H1 (cell line): ENCODE results near the gene PPOX. TPM values are rescaled to one million over a fixed set of nuclear protein-coding genes. Genes with fewer than 3 reads are reported as not detected.

Experiments used
- CTCF ChIA-PET: fragments of 300-600 bp; sonication (Branson Sonifier 250); formaldehyde crosslinking; loops from one replicate; lab custom pipeline; 2021; ENCODE audit not compliant: partially characterized antibody; lab: Charles Lee
- POLR2A ChIA-PET: fragments of 300-600 bp; sonication (Branson Sonifier 250); formaldehyde crosslinking; loops from one replicate; lab custom pipeline; 2021; ENCODE audit warnings: inconsistent platforms; ENCODE audit not compliant: partially characterized antibody; lab: Charles Lee
- DNase-seq, 2 experiments: peaks; one replicate each; pipeline versions ENCODE4 v3.0.0 to v3.0.0-alpha.2; 2010 to 2022; ENCODE audit warnings: low spot score in 2 of 2, low read depth in 1 of 2, mixed read lengths in 1 of 2
- FAIRE-seq: peaks from 2 replicates; lab custom pipeline; 2011; peaks lifted over from hg19 to GRCh38; lab: Jason Lieb, UNC
- H2AFZ ChIP-seq: 2 replicates; pipeline ENCODE4 v1.8.1; 2012; ENCODE audit warnings: low read length, inconsistent platforms
- H2AK5ac ChIP-seq: 2 replicates; pipeline ENCODE4 v1.6.1; 2013; ENCODE audit warnings: low read depth, low read length
- H2BK120ac ChIP-seq: replicated peaks from 2 replicates; pipeline ENCODE3; 2013; ENCODE audit warnings: low read depth, low read length, inconsistent platforms
- H2BK12ac ChIP-seq: 2 replicates; pipeline ENCODE4 v1.6.1; 2013; ENCODE audit warnings: low read depth, low read length
- H2BK15ac ChIP-seq: 2 replicates; pipeline ENCODE4 v1.6.1; 2013; ENCODE audit warnings: low read length
- H2BK20ac ChIP-seq: 2 replicates; pipeline ENCODE4 v1.6.1; 2013; ENCODE audit warnings: low read length
- H2BK5ac ChIP-seq: 2 replicates; pipeline ENCODE4 v1.6.1; 2013; ENCODE audit warnings: low read depth, low read length
- H3K14ac ChIP-seq: 2 replicates; pipeline ENCODE4 v1.6.1; 2013; ENCODE audit warnings: inconsistent platforms; ENCODE audit not compliant: insufficient read length
- H3K18ac ChIP-seq: 2 replicates; pipeline ENCODE4 v1.6.1; 2013; ENCODE audit warnings: low read length; ENCODE audit errors: extremely low read depth
- H3K23ac ChIP-seq: 2 replicates; pipeline ENCODE4 v1.6.1; 2013; ENCODE audit warnings: inconsistent platforms; ENCODE audit not compliant: insufficient read length
- H3K23me2 ChIP-seq: 2 replicates; pipeline ENCODE4 v1.6.1; 2013; ENCODE audit warnings: low read depth, low read length
- H3K27ac ChIP-seq: 2 replicates; pipeline ENCODE4 v1.6.1; 2011; ENCODE audit warnings: low read depth, low read length, inconsistent platforms
- H3K27me3 ChIP-seq, 4 experiments: replicated peaks in 1 of 4; 1 replicate in 1 of 4; 2 replicates in 3 of 4; pipeline versions ENCODE4 v1.6.1 to v1.8.1; 2011 to 2013; ENCODE audit warnings: low read length in 3 of 4, mild to moderate bottlenecking in 3 of 4, inconsistent platforms in 2 of 4, mixed read lengths in 2 of 4, moderate library complexity in 1 of 4; ENCODE audit not compliant: control insufficient read depth in 3 of 4, insufficient read depth in 3 of 4; ENCODE audit errors: extremely low read depth in 1 of 4
- H3K36me3 ChIP-seq, 4 experiments: 2 replicates each; pipeline versions ENCODE4 v1.6.1 to v1.8.1; 2011 to 2013; ENCODE audit warnings: mild to moderate bottlenecking in 4 of 4, low read length in 3 of 4, moderate library complexity in 2 of 4, control low read depth in 1 of 4, inconsistent platforms in 1 of 4; ENCODE audit not compliant: insufficient read depth in 4 of 4, control insufficient read depth in 2 of 4
- H3K4ac ChIP-seq: replicated peaks from 2 replicates; pipeline ENCODE3; 2013; ENCODE audit warnings: low read length, low read depth, mixed read lengths, inconsistent platforms; ENCODE audit not compliant: insufficient read length
- H3K4me1 ChIP-seq, 4 experiments: replicated peaks in 1 of 4; 1 replicate in 1 of 4; 2 replicates in 3 of 4; pipeline versions ENCODE4 v1.6.1 to v1.8.1; 2011 to 2013; ENCODE audit warnings: low read length in 3 of 4, inconsistent platforms in 2 of 4, mixed read lengths in 1 of 4; ENCODE audit not compliant: insufficient read depth in 4 of 4, control insufficient read depth in 3 of 4
- H3K4me2 ChIP-seq, 2 experiments: 2 replicates each; pipeline versions ENCODE4 v1.6.1 to v1.8.1; 2011 to 2013; ENCODE audit warnings: low read depth in 2 of 2, low read length in 2 of 2, control low read depth in 1 of 2, inconsistent platforms in 1 of 2, mild to moderate bottlenecking in 1 of 2; ENCODE audit not compliant: insufficient read depth in 1 of 2
- H3K4me3 ChIP-seq, 4 experiments: fragments of 200-600, 300-600 bp in 1 of 4; sonication (generic), shearing (Covaris generic), sonication (Bioruptor Twin) in 1 of 4; 2 replicates each; pipeline versions ENCODE4 v1.5.1 to v1.8.1; 2011 to 2016; ENCODE audit warnings: low read length in 4 of 4, low read depth in 3 of 4, control low read depth in 2 of 4, inconsistent platforms in 2 of 4, mild to moderate bottlenecking in 2 of 4, mixed read lengths in 1 of 4, moderate library complexity in 1 of 4; ENCODE audit not compliant: insufficient read depth in 2 of 4; ENCODE audit errors: extremely low read depth in 1 of 4
- H3K56ac ChIP-seq: replicated peaks from 2 replicates; pipeline ENCODE3; 2013; ENCODE audit warnings: low read depth, mild to moderate bottlenecking, mixed read lengths, low read length, inconsistent platforms; ENCODE audit not compliant: insufficient read length
- H3K79me1 ChIP-seq: 2 replicates; pipeline ENCODE4 v1.6.1; 2013; ENCODE audit warnings: low read depth, low read length, control low read depth
- H3K79me2 ChIP-seq, 2 experiments: 2 replicates each; pipeline versions ENCODE4 v1.6.1 to v1.8.1; 2012 to 2013; ENCODE audit warnings: low read length in 2 of 2, mild to moderate bottlenecking in 2 of 2, inconsistent platforms in 1 of 2; ENCODE audit not compliant: insufficient read depth in 2 of 2, control insufficient read depth in 1 of 2
- H3K9ac ChIP-seq, 4 experiments: replicated peaks in 1 of 4; 1 replicate in 1 of 4; 2 replicates in 3 of 4; pipeline versions ENCODE4 v1.6.1 to v1.8.1; 2011 to 2013; ENCODE audit warnings: low read depth in 3 of 4, low read length in 3 of 4, control low read depth in 2 of 4, mild to moderate bottlenecking in 2 of 4, moderate library complexity in 2 of 4, inconsistent platforms in 1 of 4; ENCODE audit errors: extremely low read depth in 1 of 4
- H3K9me3 ChIP-seq, 2 experiments: 2 replicates each; pipeline versions ENCODE4 v1.6.1 to v1.8.1; 2012 to 2013; ENCODE audit warnings: mild to moderate bottlenecking in 2 of 2, moderate library complexity in 2 of 2, control low read depth in 1 of 2, inconsistent platforms in 1 of 2, low read depth in 1 of 2, low read length in 1 of 2, mixed read lengths in 1 of 2; ENCODE audit not compliant: insufficient read depth in 2 of 2
- H4K20me1 ChIP-seq, 2 experiments: replicated peaks in 1 of 2; 2 replicates each; pipeline versions ENCODE3 to v1.8.1; 2011 to 2013; ENCODE audit warnings: inconsistent platforms in 2 of 2, low read length in 2 of 2, mild to moderate bottlenecking in 1 of 2; ENCODE audit not compliant: insufficient read depth in 2 of 2, control insufficient read depth in 1 of 2
- H4K5ac ChIP-seq: 2 replicates; pipeline ENCODE4 v1.6.1; 2013; ENCODE audit warnings: low read length, low read depth, mixed read lengths, inconsistent platforms; ENCODE audit not compliant: insufficient read length
- H4K8ac ChIP-seq: 2 replicates; pipeline ENCODE4 v1.8.0; 2013; ENCODE audit warnings: mild to moderate bottlenecking, moderate library complexity, low read length, inconsistent platforms; ENCODE audit not compliant: insufficient read depth; ENCODE audit errors: extremely low read depth
- H4K91ac ChIP-seq: replicated peaks from 2 replicates; pipeline ENCODE3; 2013; ENCODE audit warnings: low read length, mixed read lengths, inconsistent platforms; ENCODE audit not compliant: insufficient read length
- ATF3 ChIP-seq: IDR thresholded peaks from 2 replicates; pipeline ENCODE4 v1.6.1; 2011; ENCODE audit warnings: low read depth, mild to moderate bottlenecking, low read length; ENCODE audit not compliant: insufficient read depth
- NANOG ChIP-seq: IDR thresholded peaks from 2 replicates; pipeline ENCODE4 v1.6.1; 2011; ENCODE audit warnings: low read length, low read depth, mild to moderate bottlenecking, inconsistent platforms; ENCODE audit not compliant: insufficient read depth, poor library complexity, severe bottlenecking
- WGBS, 2 experiments: shearing (Covaris generic) in 1 of 2; methylation state at CpG; one replicate each; pipeline versions ENCODE4 v1.1.6 to v1.1.7; 2013 to 2015; ENCODE audit warnings: low lambda C conversion rate in 2 of 2, mixed read lengths in 2 of 2, inconsistent platforms in 1 of 2, low coverage in 1 of 2, missing lambda C conversion rate in 1 of 2; ENCODE audit not compliant: insufficient replicate concordance in 2 of 2, insufficient coverage in 1 of 2, insufficient read length in 1 of 2; ENCODE audit errors: extremely low coverage in 1 of 2, missing lambda C conversion rate in 1 of 2; 5-methylcytosine and 5-hydroxymethylcytosine counted together
- polyA plus RNA-seq, 7 experiments: library from polyadenylated mRNA; depleted of rRNA in 3 of 7; stranded (reverse) in 5 of 7; unstranded in 2 of 7; fragments of >200 nt in 5 of 7; fragments of 200-250 nt in 2 of 7; gene quantifications; 1 replicate in 5 of 7; 2 replicates in 1 of 7; 4 replicates in 1 of 7; pipeline versions ENCODE4 v1.2.1 to v1.2.3, GENCODE V29; 2011 to 2013; ENCODE audit warnings: missing spikeins in 2 of 7, mixed read lengths in 2 of 7
- total RNA-seq: library from RNA; stranded (reverse); fragmentation: NEBNext Ultra II Directional; extraction: Animal tissue kit (Norgen Biotek cat#: 25700); gene quantifications from 2 replicates; pipeline ENCODE4 v1.2.1, GENCODE V29; 2021

PPOX gene
- total and polyA plus RNA-seq, 2 of the 8 experiments (the other 6 are each of a cell fraction or from before 2014, with no cell fraction given) = 39.4 to 40.4 TPM

DNA sequence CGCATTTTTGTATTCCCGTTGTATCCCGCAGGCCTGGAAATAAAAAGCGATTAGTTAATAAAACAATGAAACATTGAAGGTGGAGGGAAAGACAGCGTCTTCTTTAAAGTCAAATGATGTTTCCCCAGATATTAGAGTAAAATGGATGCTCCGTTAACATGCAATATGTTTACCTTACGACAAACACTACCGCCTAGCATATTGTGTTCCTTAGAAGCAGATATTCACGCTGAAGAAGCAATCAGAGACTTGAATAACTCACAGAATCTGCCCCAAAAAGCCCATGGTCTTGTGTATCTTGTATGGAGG is 11.7 kb downstream of the PPOX start:
- H3K79me2 ChIP-seq = peaks cover 0 to 4% of the 10 kb centered on the region in 2 experiments; a peak in 1 of 4 replicates
- H2BK12ac ChIP-seq = peak overlapping the region; percentile 83; the same call in 1 of the 2 replicates
- DNase-seq = no peak
- no peak for TF ChIP-seq NANOG
- no peak for TF ChIP-seq ATF3
- TF ChIP-seq, all 59 proteins: peak for 0
- Histone ChIP-seq H4K5ac (no peak overlapping the region), H4K20me1 (peaks cover 0 to 6% of the 10 kb centered on the region in 2 experiments), H3K14ac (no peak overlapping the region), H2BK5ac (peak overlapping the region; percentile 99; the same call in 1 of the 2 replicates), H3K23me2 (peaks cover 2% of the 10 kb centered on the region; the same call in 1 of the 2 replicates), H3K23ac (no peak overlapping the region), H3K27ac (no peak overlapping the region), H4K91ac (no peak overlapping the region), H3K36me3 (peaks cover 5 to 25% (median 12%) of the 10 kb centered on the region in 4 experiments; a peak in 5 of 8 replicates), H3K18ac (no peak overlapping the region), H2BK20ac (no peak overlapping the region), H4K8ac (0 out of 2 replicates have a peak overlapping the region, but pooled peaks have one; percentile 84), H3K9ac (no peak overlapping the region; a peak in 1 of 7 replicates), H2BK15ac (no peak overlapping the region; the same call in 1 of the 2 replicates), H3K9me3 (no peaks in the 10 kb centered on the region), H3K4ac (no peak overlapping the region), H2AFZ (peak overlapping the region; percentile 55), H3K56ac (no peak overlapping the region), H2AK5ac (no peak overlapping the region), H2BK120ac (no peak overlapping the region), H3K79me1 (peaks cover 4% of the 10 kb centered on the region), H3K27me3 (no peaks in the 10 kb centered on the region), H3K4me1 (peaks cover 0 to 13% (median under 1%) of the 10 kb centered on the region in 4 experiments; a peak in 3 of 7 replicates), H3K4me2 (peak overlapping the region; percentile 61 to 93), H3K4me3 (peak overlapping the region; percentile 66 to 96 (median 84); a peak in 6 of 8 replicates)
- 36% methylated on average over 9 of the region's 9 CpGs; no CpG with 5 or more reads in 1 of the 2 experiments for WGBS, 2 experiments
- ChIA-PET POLR2A (interaction anchor here (0.7 to 4.0 kb wide), 7 partner anchors 11 to 262 kb away, joined by 3 to 51 read pairs (median 11); partner anchors contain the start of genes ADAMTS4, DEDD, F11R and NDUFS2), CTCF (interaction anchor here (0.9 to 2.5 kb wide), 2 partner anchors 14 to 1309 kb away, joined by 3 to 11 read pairs; no protein-coding TSS in a partner anchor)
- no peak for FAIRE-seq
